CD14-positive monocyte (primary cell): ENCODE results near the gene HTD2. TPM values are rescaled to one million over a fixed set of nuclear protein-coding genes. Genes with fewer than 3 reads are reported as not detected.

Source experiments
- DNase-seq, 3 donors: peaks; one replicate each; pipeline ENCODE4 v3.0.0-alpha.2; 2011 to 2022
- H2AFZ ChIP-seq: 2 replicates; pipeline ENCODE4 v1.6.0; 2012; ENCODE audit warnings: mild to moderate bottlenecking, low read depth, low read length, inconsistent platforms; ENCODE audit not compliant: insufficient read depth, poor library complexity, severe bottlenecking
- H3K27ac ChIP-seq, 2 donors: 1 replicate in 1 of 2; 2 replicates in 1 of 2; pipeline ENCODE4 v1.5.1; 2012 to 2013; ENCODE audit warnings: low read length in 2 of 2, control low read depth in 1 of 2, inconsistent platforms in 1 of 2, low read depth in 1 of 2, mild to moderate bottlenecking in 1 of 2
- H3K27me3 ChIP-seq, 2 donors: one replicate each; pipeline versions ENCODE4 v1.6.0 to v1.6.1; 2011 to 2013; ENCODE audit warnings: low read length in 2 of 2; ENCODE audit not compliant: control insufficient read depth in 2 of 2, insufficient read depth in 2 of 2
- H3K36me3 ChIP-seq, 2 donors: replicated peaks in 1 of 2; 1 replicate in 1 of 2; 2 replicates in 1 of 2; pipeline versions ENCODE4 v1.5.1 to v1.6.1; 2012 to 2013; ENCODE audit warnings: low read length in 2 of 2, control low read depth in 1 of 2, inconsistent platforms in 1 of 2, mild to moderate bottlenecking in 1 of 2; ENCODE audit not compliant: insufficient read depth in 2 of 2, control insufficient read depth in 1 of 2
- H3K4me1 ChIP-seq, 2 donors: 1 replicate in 1 of 2; 2 replicates in 1 of 2; pipeline versions ENCODE4 v1.5.1 to v1.6.1; 2012 to 2013; ENCODE audit warnings: low read length in 2 of 2, control low read depth in 1 of 2, inconsistent platforms in 1 of 2, mild to moderate bottlenecking in 1 of 2, moderate library complexity in 1 of 2; ENCODE audit not compliant: insufficient read depth in 2 of 2, control insufficient read depth in 1 of 2
- H3K4me2 ChIP-seq: replicated peaks from 2 replicates; pipeline ENCODE3; 2012; ENCODE audit warnings: low read length, moderate library complexity, mild to moderate bottlenecking; ENCODE audit not compliant: poor library complexity, severe bottlenecking; ENCODE audit errors: extremely low read depth
- H3K4me3 ChIP-seq, 3 experiments: fragments of 200-600 bp in 1 of 3; sonication (generic) in 1 of 3; replicated peaks in 1 of 3; 1 replicate in 2 of 3; 2 replicates in 1 of 3; pipeline ENCODE4 v1.5.1; 2011 to 2013; ENCODE audit warnings: low read length in 3 of 3, mild to moderate bottlenecking in 3 of 3, control low read depth in 2 of 3, low read depth in 2 of 3, inconsistent platforms in 1 of 3, moderate library complexity in 1 of 3
- H3K79me2 ChIP-seq: 2 replicates; pipeline ENCODE4 v1.6.0; 2012; ENCODE audit warnings: mild to moderate bottlenecking, control low read depth, inconsistent platforms, low read length, moderate library complexity; ENCODE audit not compliant: insufficient read depth
- H3K9ac ChIP-seq: 2 replicates; pipeline ENCODE4 v1.6.0; 2017; ENCODE audit warnings: low read length, mild to moderate bottlenecking; ENCODE audit not compliant: insufficient read depth, poor library complexity, severe bottlenecking
- H3K9me3 ChIP-seq, 2 donors: replicated peaks in 1 of 2; 1 replicate in 1 of 2; 2 replicates in 1 of 2; pipeline versions ENCODE4 v1.5.1 to v1.6.1; 2012 to 2013; ENCODE audit warnings: low read length in 2 of 2, control low read depth in 1 of 2; ENCODE audit not compliant: control insufficient read depth in 1 of 2, insufficient read depth in 1 of 2
- H4K20me1 ChIP-seq: 2 replicates; pipeline ENCODE4 v1.6.0; 2012; ENCODE audit warnings: mild to moderate bottlenecking, low read length, control low read depth, moderate library complexity; ENCODE audit not compliant: insufficient read depth
- H3K27ac Mint-ChIP-seq, 7 donors: one replicate each; pipeline ENCODE4 v1.8.0; 2020; ENCODE audit warnings: mild to moderate bottlenecking in 7 of 7, mixed read lengths in 7 of 7, moderate library complexity in 6 of 7, inconsistent platforms in 2 of 7
- H3K27me3 Mint-ChIP-seq, 3 donors: one replicate each; pipeline ENCODE4 v1.8.0; 2021 to 2022; ENCODE audit warnings: low read depth in 3 of 3, mild to moderate bottlenecking in 3 of 3, mixed read lengths in 3 of 3, moderate library complexity in 3 of 3, inconsistent platforms in 1 of 3
- H3K36me3 Mint-ChIP-seq, 2 donors: one replicate each; pipeline ENCODE4 v1.8.0; 2020; ENCODE audit warnings: mixed read lengths in 2 of 2, inconsistent platforms in 1 of 2, mild to moderate bottlenecking in 1 of 2
- H3K4me1 Mint-ChIP-seq: one replicate; pipeline ENCODE4 v1.8.0; 2020; ENCODE audit warnings: mild to moderate bottlenecking, mixed read lengths
- H3K4me3 Mint-ChIP-seq, 2 donors: one replicate each; pipeline ENCODE4 v1.8.0; 2020; ENCODE audit warnings: mild to moderate bottlenecking in 2 of 2, mixed read lengths in 2 of 2, moderate library complexity in 1 of 2
- H3K9me3 Mint-ChIP-seq, 7 donors: one replicate each; pipeline ENCODE4 v1.8.0; 2020 to 2022; ENCODE audit warnings: mixed read lengths in 7 of 7, mild to moderate bottlenecking in 6 of 7, moderate library complexity in 6 of 7, inconsistent platforms in 2 of 7
- WGBS: methylation state at CpG from one replicate; pipeline ENCODE4 v1.1.5; 2013; ENCODE audit warnings: missing lambda C conversion rate; ENCODE audit not compliant: insufficient coverage; 5-methylcytosine and 5-hydroxymethylcytosine counted together
- intact Hi-C, 2 donors: fragments of 100-400 bp; cut with micrococcal nuclease; formaldehyde crosslinking; loops; one replicate each; pipeline versions ENCODE4 v1.15.0 to v1.15.1; 2023
- polyA plus RNA-seq, 3 donors: library from polyadenylated mRNA; depleted of rRNA in 1 of 3; unstranded in 2 of 3; stranded (reverse) in 1 of 3; fragments of 300-500 nt in 2 of 3; fragments of >200 nt in 1 of 3; fragmentation: Illumina TruSeq in 2 of 3; gene quantifications; 1 replicate in 2 of 3; 2 replicates in 1 of 3; pipeline ENCODE4 v1.2.3, GENCODE V29; 2012 to 2021
- TF ChIP-seq, protein P1 (sequence below): fragments of 200-600 bp; IDR thresholded peaks from one replicate; pipeline ENCODE4 v1.8.0; 2022; ENCODE audit warnings: antibody characterized with exemption, mild to moderate bottlenecking

HTD2 gene
- polyA plus RNA-seq, 3 donors = 4.5 to 17.3 (median 10.5) TPM

DNA sequence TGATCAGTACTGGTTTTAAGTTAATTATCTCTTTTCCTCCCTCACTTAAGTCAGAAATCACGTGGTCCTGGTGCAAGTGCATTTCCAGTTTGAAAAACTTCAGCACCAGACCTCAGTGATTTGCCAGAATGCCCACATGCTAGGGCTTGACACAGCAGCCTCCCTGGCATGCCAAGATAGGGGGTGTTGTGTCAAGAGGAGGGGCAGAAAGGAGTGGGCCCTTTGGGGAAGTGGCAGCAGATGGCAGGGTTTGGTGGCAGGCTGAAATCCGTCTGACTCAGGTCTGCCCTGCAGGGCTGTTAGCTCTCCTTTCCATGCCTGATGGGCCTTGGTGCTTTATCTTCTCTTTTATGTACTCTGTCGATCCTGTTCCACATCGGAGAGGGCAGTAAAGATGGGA lies 49.7 kb downstream of the HTD2 start:
- H3K36me3 Mint-ChIP-seq = peaks cover 6 to 11% of the 10 kb centered on the region in 2 donors
- Histone ChIP-seq H3K79me2 (peaks cover 97% of the 10 kb centered on the region), H3K27ac (peak overlapping the region; percentile 52 to 84), H3K36me3 (peaks cover 0 to 3% of the 10 kb centered on the region in 2 donors), H3K27me3 (no peaks in the 10 kb centered on the region), H3K9ac (no peak overlapping the region), H4K20me1 (peaks cover 83% of the 10 kb centered on the region), H3K9me3 (no peaks in the 10 kb centered on the region), H3K4me2 (peak overlapping the region; percentile 68), H3K4me3 (peak overlapping the region in 1 of 3 experiments; percentile 38), H2AFZ (no peak overlapping the region), H3K4me1 (peaks cover 56 to 64% of the 10 kb centered on the region in 2 donors)
- peak overlapping the region in 1 of 2 donors; percentile 42 for H3K4me3 Mint-ChIP-seq
- TF ChIP-seq, protein P1, sequence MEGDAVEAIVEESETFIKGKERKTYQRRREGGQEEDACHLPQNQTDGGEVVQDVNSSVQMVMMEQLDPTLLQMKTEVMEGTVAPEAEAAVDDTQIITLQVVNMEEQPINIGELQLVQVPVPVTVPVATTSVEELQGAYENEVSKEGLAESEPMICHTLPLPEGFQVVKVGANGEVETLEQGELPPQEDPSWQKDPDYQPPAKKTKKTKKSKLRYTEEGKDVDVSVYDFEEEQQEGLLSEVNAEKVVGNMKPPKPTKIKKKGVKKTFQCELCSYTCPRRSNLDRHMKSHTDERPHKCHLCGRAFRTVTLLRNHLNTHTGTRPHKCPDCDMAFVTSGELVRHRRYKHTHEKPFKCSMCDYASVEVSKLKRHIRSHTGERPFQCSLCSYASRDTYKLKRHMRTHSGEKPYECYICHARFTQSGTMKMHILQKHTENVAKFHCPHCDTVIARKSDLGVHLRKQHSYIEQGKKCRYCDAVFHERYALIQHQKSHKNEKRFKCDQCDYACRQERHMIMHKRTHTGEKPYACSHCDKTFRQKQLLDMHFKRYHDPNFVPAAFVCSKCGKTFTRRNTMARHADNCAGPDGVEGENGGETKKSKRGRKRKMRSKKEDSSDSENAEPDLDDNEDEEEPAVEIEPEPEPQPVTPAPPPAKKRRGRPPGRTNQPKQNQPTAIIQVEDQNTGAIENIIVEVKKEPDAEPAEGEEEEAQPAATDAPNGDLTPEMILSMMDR = no peak
- H3K4me1 Mint-ChIP-seq = peaks cover 63% of the 10 kb centered on the region
- no peaks in the 10 kb centered on the region for H3K9me3 Mint-ChIP-seq
- DNase-seq = peak; percentile 72 to 77 (median 76)
- intact Hi-C loops = loop anchor here in 1 of 2 donors (2.0 kb wide), 1 partner anchor 21 kb away; no protein-coding TSS in a partner anchor
- WGBS = 0% methylated on average over 1 of the region's 4 CpGs
- peaks cover 0 to 3% (median 1%) of the 10 kb centered on the region in 3 donors for H3K27me3 Mint-ChIP-seq
- H3K27ac Mint-ChIP-seq = peak overlapping the region; percentile 89 to 98 (median 98)

DNA sequence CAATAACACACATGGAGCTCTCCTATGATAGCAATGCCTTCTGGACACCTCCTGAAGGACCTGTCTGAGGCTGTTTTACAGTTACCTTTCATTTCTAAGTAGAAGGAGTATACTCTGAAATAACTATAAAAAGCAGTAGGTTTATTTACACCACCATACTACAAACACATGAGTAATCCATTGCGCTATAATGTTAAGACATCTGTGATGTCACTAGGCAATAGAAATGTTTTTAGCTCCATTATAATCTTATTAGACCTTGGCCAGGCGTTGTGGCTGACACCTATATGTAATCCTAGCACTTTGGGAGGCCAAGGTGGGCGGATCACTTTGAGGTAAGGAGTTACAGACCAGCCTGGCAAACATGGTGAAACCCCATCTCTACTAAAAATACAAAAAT lies 51.1 kb downstream of the HTD2 start:
- H3K36me3 Mint-ChIP-seq = peaks cover 3 to 13% of the 10 kb centered on the region in 2 donors
- H3K4me1 Mint-ChIP-seq = peaks cover 50% of the 10 kb centered on the region
- no CpG with 5 or more reads among the region's 3 CpGs for WGBS
- H3K27me3 ChIP-seq = no peaks in the 10 kb centered on the region
- H3K9me3 ChIP-seq = no peaks in the 10 kb centered on the region
- H3K27me3 Mint-ChIP-seq = peaks cover 0 to 3% (median 1%) of the 10 kb centered on the region in 3 donors
- no peak overlapping the region for H3K4me3 Mint-ChIP-seq
- DNase-seq = no peak
- peak overlapping the region; percentile 11 to 89 (median 66) for H3K27ac Mint-ChIP-seq
- H4K20me1 ChIP-seq = peaks cover 87% of the 10 kb centered on the region
- intact Hi-C loops = loop anchor here in 1 of 2 donors (2.0 kb wide), 1 partner anchor 23 kb away; no protein-coding TSS in a partner anchor
- H3K9me3 Mint-ChIP-seq = no peaks in the 10 kb centered on the region
- peak overlapping the region in 1 of 2 donors; percentile 11 for H3K27ac ChIP-seq
- H3K4me2 ChIP-seq = no peak overlapping the region
- TF ChIP-seq, protein P1 = no peak
- peaks cover 44 to 50% of the 10 kb centered on the region in 2 donors for H3K4me1 ChIP-seq
- H2AFZ ChIP-seq = no peak overlapping the region
- no peak overlapping the region for H3K4me3 ChIP-seq
- peaks cover 97% of the 10 kb centered on the region for H3K79me2 ChIP-seq
- H3K36me3 ChIP-seq = peaks cover 0 to 3% of the 10 kb centered on the region in 2 donors
- no peak overlapping the region for H3K9ac ChIP-seq
